Endothelial cell of umbilical vein (primary cell): ENCODE measurements around the gene PPFIBP2. TPM values are rescaled to one million over a fixed set of nuclear protein-coding genes. Genes with fewer than 3 reads are reported as not detected.

Experiments
- BruUV-seq: library from RNA; stranded (reverse); fragments of 400-500 nt; replicated peaks from 2 replicates; lab custom pipeline; 2021; lab: Mats Ljungman, UMichigan
- CTCF ChIA-PET: fragments of 300-600, 350-600 bp; sonication (Branson Sonifier 250); formaldehyde crosslinking; loops from one replicate; lab custom pipeline; 2021; ENCODE audit warnings: antibody characterized with exemption, inconsistent platforms; lab: Charles Lee
- POLR2A ChIA-PET: fragments of 300-600, 350-600 bp; sonication (Branson Sonifier 250); formaldehyde crosslinking; loops from one replicate; lab custom pipeline; 2021; ENCODE audit warnings: antibody characterized with exemption, inconsistent platforms; lab: Charles Lee
- DNase-seq: peaks from one replicate; pipeline ENCODE4 v3.0.0-alpha.2; 2011; ENCODE audit warnings: low read depth, low spot score
- FAIRE-seq: peaks from 2 replicates; lab custom pipeline; 2011; peaks lifted over from hg19 to GRCh38; lab: Jason Lieb, UNC
- H2AFZ ChIP-seq: 2 replicates; pipeline ENCODE4 v1.6.0; 2012; ENCODE audit warnings: low read depth, low read length, control low read depth, inconsistent platforms
- H3K27ac ChIP-seq: 2 replicates; pipeline ENCODE4 v1.5.1; 2011; ENCODE audit warnings: low read depth, mild to moderate bottlenecking, control low read depth, low read length, moderate library complexity; ENCODE audit not compliant: insufficient read depth
- H3K27me3 ChIP-seq, 2 experiments: 2 replicates each; pipeline versions ENCODE4 v1.6.0 to v1.6.1; 2011; ENCODE audit warnings: low read length in 2 of 2, mixed read lengths in 1 of 2; ENCODE audit not compliant: control insufficient read depth in 2 of 2, insufficient read depth in 2 of 2
- H3K36me3 ChIP-seq, 2 experiments: 2 replicates in 1 of 2; 3 replicates in 1 of 2; pipeline ENCODE4 v1.5.1; 2011; ENCODE audit warnings: low read length in 2 of 2, mild to moderate bottlenecking in 1 of 2, moderate library complexity in 1 of 2; ENCODE audit not compliant: control insufficient read depth in 2 of 2, insufficient read depth in 2 of 2; ENCODE audit errors: extremely low read depth in 1 of 2
- H3K4me1 ChIP-seq: 3 replicates; pipeline ENCODE4 v1.5.1; 2011; ENCODE audit warnings: mild to moderate bottlenecking, low read length; ENCODE audit not compliant: control insufficient read depth, insufficient read depth; ENCODE audit errors: extremely low read depth
- H3K4me2 ChIP-seq: 2 replicates; pipeline ENCODE4 v1.6.1; 2011; ENCODE audit warnings: low read length, control low read depth, mixed read lengths; ENCODE audit not compliant: insufficient read depth
- H3K4me3 ChIP-seq, 3 experiments: fragments of 200-600 bp in 1 of 3; sonication (generic), shearing (Covaris generic) in 1 of 3; replicated peaks in 1 of 3; 2 replicates each; pipeline ENCODE4 v1.5.1; 2011 to 2016; ENCODE audit warnings: control low read depth in 3 of 3, low read length in 3 of 3, mild to moderate bottlenecking in 2 of 3, inconsistent platforms in 1 of 3, low read depth in 1 of 3, moderate library complexity in 1 of 3; ENCODE audit not compliant: insufficient read depth in 1 of 3
- H3K79me2 ChIP-seq: 2 replicates; pipeline ENCODE4 v1.6.0; 2012; ENCODE audit warnings: low read length, inconsistent platforms; ENCODE audit not compliant: control insufficient read depth, insufficient read depth
- H3K9ac ChIP-seq: replicated peaks from 2 replicates; pipeline ENCODE3; 2011; ENCODE audit warnings: low read length, control low read depth; ENCODE audit not compliant: insufficient read depth; ENCODE audit errors: extremely low read depth
- H3K9me1 ChIP-seq: replicated peaks from 3 replicates; pipeline ENCODE4 v1.6.0; 2011; ENCODE audit warnings: mild to moderate bottlenecking, low read length; ENCODE audit not compliant: control insufficient read depth, insufficient read depth; ENCODE audit errors: extremely low read depth
- H3K9me3 ChIP-seq: replicated peaks from 2 replicates; pipeline ENCODE4 v1.5.1; 2012; ENCODE audit warnings: low read length, inconsistent platforms; ENCODE audit not compliant: control insufficient read depth, insufficient read depth
- H4K20me1 ChIP-seq: replicated peaks from 2 replicates; pipeline ENCODE3; 2011; ENCODE audit warnings: mild to moderate bottlenecking, low read length; ENCODE audit not compliant: control insufficient read depth, insufficient read depth; ENCODE audit errors: extremely low read depth
- CTCF ChIP-seq, 2 donors: IDR thresholded peaks; 1 replicate in 1 of 2; 2 replicates in 1 of 2; pipeline ENCODE4 v1.5.1; 2011; ENCODE audit warnings: low read length in 2 of 2, mild to moderate bottlenecking in 2 of 2, moderate library complexity in 2 of 2, control low read depth in 1 of 2, inconsistent platforms in 1 of 2, low read depth in 1 of 2; ENCODE audit not compliant: insufficient read depth in 1 of 2; ENCODE audit errors: extremely low read depth in 1 of 2
- EZH2 ChIP-seq: IDR thresholded peaks from 2 replicates; pipeline ENCODE4 v1.6.1; 2012; ENCODE audit warnings: borderline replicate concordance, low read depth, mild to moderate bottlenecking, moderate library complexity, low read length, inconsistent platforms; ENCODE audit not compliant: severe bottlenecking
- FOS ChIP-seq: IDR thresholded peaks from 2 replicates; pipeline ENCODE4 v1.6.1; 2011; ENCODE audit warnings: mild to moderate bottlenecking, low read length, moderate library complexity, borderline replicate concordance; ENCODE audit not compliant: insufficient read depth
- GATA2 ChIP-seq: IDR thresholded peaks from 2 replicates; pipeline ENCODE4 v1.7.0; 2011; ENCODE audit warnings: low read depth, mild to moderate bottlenecking, moderate library complexity, mixed read lengths, low read length; ENCODE audit not compliant: insufficient read length, insufficient read depth
- JUN ChIP-seq: IDR thresholded peaks from 2 replicates; pipeline ENCODE4 v1.6.1; 2011; ENCODE audit warnings: borderline replicate concordance, low read depth; ENCODE audit not compliant: insufficient read length, insufficient read depth
- MAX ChIP-seq: IDR thresholded peaks from 2 replicates; pipeline ENCODE4 v1.6.1; 2011; ENCODE audit not compliant: insufficient read depth, insufficient read length
- MYC ChIP-seq: IDR thresholded peaks from one replicate; pipeline ENCODE4 v1.6.1; 2011; ENCODE audit warnings: mild to moderate bottlenecking, low read depth, low read length
- POLR2A ChIP-seq: IDR thresholded peaks from 2 replicates; pipeline ENCODE4 v1.6.1; 2012; ENCODE audit warnings: low read depth, mild to moderate bottlenecking, control low read depth, low read length
- POLR2AphosphoS5 ChIP-seq: IDR thresholded peaks from 2 replicates; pipeline ENCODE4 v1.6.1; 2012; ENCODE audit warnings: low read depth, mild to moderate bottlenecking, control low read depth, low read length, moderate library complexity; ENCODE audit not compliant: insufficient read depth
- dilution Hi-C: fragments of 300-500 bp; cut with MboI; formaldehyde crosslinking; loops from one replicate; pipeline ENCODE4 v1.15.0; 2019; ENCODE audit warnings: low sequenced_read_pairs; ENCODE audit not compliant: extremely low pct_ligation_motif_present
- intact Hi-C: fragments of 100-400 bp; cut with micrococcal nuclease; formaldehyde crosslinking; loops from one replicate; pipeline ENCODE4 v1.10.0; 2022
- polyA plus RNA-seq, 4 experiments: library from polyadenylated mRNA; depleted of rRNA in 3 of 4; stranded (reverse) in 3 of 4; unstranded in 1 of 4; fragments of >200 nt; gene quantifications; 2 replicates each; pipeline versions ENCODE4 v1.2.1 to v1.2.3, GENCODE V29; 2011 to 2012; ENCODE audit warnings: missing spikeins in 1 of 4
- total RNA-seq: library from RNA; stranded (reverse); gene quantifications from 2 replicates; pipeline ENCODE4 v1.2.3, GENCODE V29; 2021

Gene PPFIBP2
- total and polyA plus RNA-seq, 2 donors (not counting 3 experiments of a cell fraction or from before 2014, with no cell fraction given): 1.3 to 4.0 TPM

GRCh38 chr11:7666292-7666866 is 152.6 kb downstream of the PPFIBP2 start:
- no peak for TF ChIP-seq POLR2A
- no peak for TF ChIP-seq EZH2
- TF ChIP-seq CTCF (IDR thresholded peaks at IDR 0.05; ENCODE audit: extremely low read depth in 1 of 2, insufficient read depth in 1 of 2, low read depth in 1 of 2, low read length in 2 of 2): no peak
- TF ChIP-seq MYC: no peak
- no peak for TF ChIP-seq MAX
- no peak for TF ChIP-seq JUN
- TF ChIP-seq POLR2AphosphoS5: no peak
- TF ChIP-seq FOS: no peak
- no peak for TF ChIP-seq GATA2
- CTCF ChIA-PET: interaction anchor here (0.8 to 9.7 kb wide), 16 partner anchors 10 to 569 kb away, joined by 3 to 225 read pairs (median 7); partner anchors contain the start of gene PPFIBP2
- H3K9me3 ChIP-seq: no peaks in the 10 kb centered on the region
- FAIRE-seq (no peak), DNase-seq (no peak)
- no peaks in the 10 kb centered on the region for H4K20me1 ChIP-seq
- dilution Hi-C loops: no loop called here
- H3K79me2 ChIP-seq: no peaks in the 10 kb centered on the region
- H3K27me3 ChIP-seq: no peaks in the 10 kb centered on the region
- no TSS peak for BruUV-seq
- H3K27ac ChIP-seq: no peak overlapping the region
- intact Hi-C loops: no loop called here
- no peak overlapping the region for H3K4me2 ChIP-seq
- POLR2A ChIA-PET: no interaction called here
- no peaks in the 10 kb centered on the region for H3K9me1 ChIP-seq
- no peak overlapping the region for H2AFZ ChIP-seq
- H3K36me3 ChIP-seq: no peaks in the 10 kb centered on the region
- H3K4me3 ChIP-seq: no peak overlapping the region
- no peaks in the 10 kb centered on the region for H3K4me1 ChIP-seq
- no peak overlapping the region for H3K9ac ChIP-seq
